AML-193 (cell line): Measurements from ENCODE around the gene MRPL51.

Experiments
- DNase-seq, 2 experiments: peaks; one replicate each; lab custom pipeline; 2025; lab: John Stamatoyannopoulos, UW

Gene MRPL51

DNA sequence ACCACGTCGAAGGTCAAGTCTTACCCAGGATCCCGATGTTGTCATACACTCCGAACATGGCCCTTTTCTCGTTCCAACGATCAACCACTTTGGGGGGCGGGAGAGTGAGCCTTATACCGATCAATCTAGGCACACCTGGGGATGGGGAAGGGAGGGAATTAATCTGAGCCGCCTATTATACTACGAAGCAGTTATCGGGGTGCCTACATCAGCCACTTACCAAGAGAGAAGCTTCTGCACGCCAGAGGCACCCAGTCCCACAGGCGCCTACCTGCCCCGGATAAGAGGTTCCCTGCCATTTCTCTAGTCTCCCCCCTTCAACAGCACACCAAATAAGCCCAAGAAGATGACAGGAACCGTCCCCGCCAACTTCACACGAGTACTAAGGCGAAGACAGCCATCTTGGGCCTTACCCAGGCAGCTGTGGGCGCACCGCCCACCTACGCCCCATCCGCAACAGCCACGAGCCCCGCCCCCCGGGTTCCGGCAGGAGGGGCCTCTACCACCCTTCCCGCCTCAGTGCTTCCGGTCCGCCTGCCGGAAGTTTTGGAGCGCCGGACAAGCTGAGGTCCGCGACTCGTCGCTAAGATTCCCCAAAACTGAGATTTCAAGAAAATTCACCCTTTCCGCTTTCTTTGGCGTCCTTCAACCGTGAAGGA lies at the start of gene MRPL51:
TSS of gene MRPL51 (minus strand) at position 425 of the 659 bp plus-strand sequence. CDS start at position 299, 126 bp downstream.
- DNase-seq: peak; percentile 83 to 88

DNA sequence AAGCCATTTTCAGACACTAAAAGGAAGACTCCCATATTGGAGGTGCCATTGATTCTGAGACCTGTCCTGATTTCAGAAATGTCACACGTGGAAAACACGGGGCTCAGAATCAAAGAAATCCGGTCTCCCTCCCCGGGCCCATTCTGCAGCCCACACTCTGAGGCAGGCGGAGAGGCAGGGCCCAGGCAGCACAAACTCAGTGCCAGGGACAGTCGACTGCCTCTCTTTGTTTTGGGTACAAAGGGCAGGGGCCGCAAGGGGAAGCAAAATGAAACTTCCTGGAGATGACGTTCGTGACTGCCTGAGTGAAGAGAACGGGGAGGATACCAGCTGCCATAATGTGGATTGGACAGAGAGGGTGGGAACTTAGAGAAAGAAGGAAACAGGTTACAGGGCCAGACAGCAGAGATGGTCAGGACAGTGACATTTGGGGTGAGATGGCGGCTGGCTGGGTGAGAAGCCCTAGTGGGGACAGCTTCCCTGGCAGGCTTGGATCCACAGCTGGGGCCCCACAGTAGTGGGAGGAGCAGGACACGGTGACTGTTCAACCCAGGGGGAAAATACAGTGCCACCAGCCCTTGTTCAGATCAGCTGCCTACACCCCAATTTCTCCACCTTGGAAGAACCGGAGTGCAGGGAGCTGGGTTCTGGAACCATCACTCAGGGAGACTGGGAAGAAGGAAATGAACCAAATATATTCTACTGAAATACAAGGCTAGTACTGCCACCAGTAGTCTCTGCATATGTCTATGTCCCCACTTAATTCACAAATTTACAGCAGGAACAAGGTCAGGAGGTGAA lies 49.3 kb upstream of the MRPL51 start:
- no peak for DNase-seq

DNA sequence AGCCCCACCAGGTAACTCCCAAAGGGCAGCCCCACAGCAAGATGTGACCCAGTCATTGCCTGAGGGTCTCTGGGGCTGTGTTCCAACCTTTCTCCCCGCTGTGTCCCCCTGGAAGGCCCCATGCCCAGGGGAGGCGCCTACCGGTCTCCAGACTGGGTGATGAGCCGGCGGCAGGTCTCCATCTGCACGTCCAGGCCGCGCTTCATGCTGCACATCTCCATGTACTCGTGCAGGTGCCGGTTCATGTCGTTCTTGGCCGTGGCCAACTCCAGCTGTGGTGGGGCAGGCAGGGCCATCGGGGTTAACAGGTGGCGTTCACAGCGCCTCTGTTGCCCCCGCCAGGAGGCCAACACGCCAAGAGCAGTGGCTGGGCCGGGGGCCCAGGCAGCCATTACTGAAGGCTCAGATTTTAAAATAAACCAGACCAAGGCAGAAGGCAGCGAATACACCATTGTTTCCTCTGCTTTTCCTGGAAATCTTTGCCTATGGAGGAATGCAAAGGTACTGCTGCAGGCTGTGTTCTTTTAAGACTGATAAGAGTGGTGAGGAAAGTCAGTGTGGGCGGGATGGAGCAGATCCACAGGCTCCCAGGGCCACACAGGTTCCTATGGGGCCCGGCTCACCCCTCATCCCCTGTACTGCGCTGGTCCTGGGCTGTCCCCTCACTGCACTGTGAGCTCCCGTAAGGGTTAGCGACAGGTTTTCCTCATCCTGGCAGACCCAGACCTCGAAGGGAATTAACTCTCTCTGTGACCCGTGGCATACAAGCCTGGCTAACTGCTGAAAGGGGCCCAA lies 48.5 kb upstream of the MRPL51 start:
- DNase-seq: no peak

DNA sequence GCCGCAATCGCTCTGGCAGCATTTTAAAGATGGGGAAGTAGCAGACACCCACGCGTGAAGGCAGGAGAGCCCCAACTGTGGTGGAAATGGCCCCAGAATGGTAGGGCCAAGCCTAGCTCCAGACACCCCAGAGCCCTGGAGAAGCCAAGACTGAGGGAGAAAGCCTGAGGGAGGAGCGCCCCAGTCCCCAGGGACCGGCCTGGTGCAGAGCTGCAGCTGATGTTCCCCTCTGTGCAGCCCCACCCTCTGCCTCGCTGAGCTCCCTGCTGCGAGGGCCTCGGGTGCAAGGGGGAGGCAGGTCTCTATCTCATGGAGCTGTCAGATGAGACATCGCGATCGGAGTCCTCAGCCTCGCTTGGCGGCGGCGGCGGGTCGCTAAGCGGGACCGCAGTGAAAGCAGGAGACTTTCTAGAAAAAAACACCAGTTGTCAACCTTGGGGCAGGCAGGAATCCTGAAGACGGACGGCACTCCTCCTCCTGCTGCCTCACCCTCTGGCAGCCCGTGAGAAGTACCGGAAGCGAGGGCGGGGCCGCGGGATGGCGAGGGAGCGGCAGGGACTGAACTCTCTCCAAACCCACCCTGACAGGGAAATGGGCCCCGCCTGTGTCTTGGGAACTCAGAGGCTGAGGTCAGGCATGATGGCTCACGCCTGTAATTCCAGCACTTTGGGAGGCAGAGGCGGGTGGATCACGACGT lies 47.3 kb upstream of the MRPL51 start:
- no peak for DNase-seq

DNA sequence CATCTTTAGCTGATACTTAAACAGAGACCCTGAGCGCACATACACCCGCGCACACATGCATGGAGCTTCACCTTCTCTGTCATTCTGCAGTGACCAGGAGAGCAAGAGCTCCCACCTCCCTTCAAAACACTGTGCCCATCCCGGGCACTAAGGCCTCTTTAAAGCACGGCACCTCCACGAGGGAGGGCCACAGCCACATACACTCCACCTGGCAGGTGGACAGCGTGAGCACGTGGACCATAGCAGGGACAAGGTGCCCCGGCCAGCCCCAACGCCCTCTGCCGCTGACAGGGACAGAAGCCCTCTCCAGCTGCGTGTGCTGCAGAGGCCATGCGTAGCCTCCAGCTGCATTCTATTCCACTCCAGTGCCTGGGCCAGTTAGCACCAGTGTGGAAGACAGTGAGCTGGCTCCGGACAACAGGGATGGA lies 46.7 kb upstream of the MRPL51 start:
- DNase-seq: no peak

DNA sequence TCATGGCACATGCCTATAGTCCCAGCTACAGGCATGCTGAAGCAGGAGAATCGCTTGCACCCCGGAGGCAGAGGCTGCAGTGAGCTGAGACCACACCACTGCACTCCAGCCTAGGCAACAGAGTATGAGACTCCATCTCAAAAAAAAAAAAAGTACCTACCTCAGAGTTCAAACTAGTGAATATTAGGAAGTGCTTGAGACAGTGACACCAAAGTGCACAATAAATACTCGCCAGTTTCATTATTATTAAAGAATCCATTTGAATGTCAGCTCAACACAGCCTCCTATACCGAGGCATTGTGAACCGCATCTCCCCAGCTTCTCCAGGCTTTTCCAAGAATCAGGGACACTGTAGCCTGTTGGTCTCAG lies 46.2 kb upstream of the MRPL51 start:
- no peak for DNase-seq

DNA sequence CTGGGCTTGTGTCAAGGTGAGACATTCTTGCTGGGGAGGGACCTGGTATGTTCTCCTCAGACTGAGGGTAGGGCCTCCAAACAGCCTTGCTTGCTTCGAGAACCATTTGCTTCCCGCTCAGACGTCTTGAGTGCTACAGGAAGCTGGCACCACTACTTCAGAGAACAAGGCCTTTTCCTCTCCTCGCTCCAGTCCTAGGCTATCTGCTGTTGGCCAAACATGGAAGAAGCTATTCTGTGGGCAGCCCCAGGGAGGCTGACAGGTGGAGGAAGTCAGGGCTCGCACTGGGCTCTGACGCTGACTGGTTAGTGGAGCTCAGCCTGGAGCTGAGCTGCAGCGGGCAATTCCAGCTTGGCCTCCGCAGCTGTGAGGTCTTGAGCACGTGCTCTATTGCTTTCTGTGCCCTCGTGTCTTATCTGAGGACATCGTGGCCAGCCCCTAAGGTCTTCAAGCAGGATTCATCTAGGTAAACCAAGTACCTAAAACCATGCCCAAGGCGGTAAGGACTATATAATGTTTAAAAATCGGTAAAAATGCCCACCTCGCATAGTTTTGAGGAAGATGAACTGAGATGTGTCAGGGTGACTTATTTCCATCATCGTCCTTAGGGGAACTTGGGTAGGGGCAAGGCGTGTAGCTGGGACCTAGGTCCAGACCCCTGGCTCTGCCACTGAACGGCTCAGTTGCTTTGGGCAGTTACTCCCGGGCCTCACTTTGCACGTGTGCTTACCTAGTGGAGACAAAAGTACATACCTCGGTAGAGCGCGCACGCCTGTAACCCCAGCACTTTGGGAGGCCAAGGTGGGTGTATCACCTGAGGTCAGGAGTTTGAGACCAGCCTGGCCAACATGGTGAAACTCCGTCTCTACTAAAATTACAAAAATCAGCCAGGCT lies 45.6 kb upstream of the MRPL51 start:
- DNase-seq: no peak

DNA sequence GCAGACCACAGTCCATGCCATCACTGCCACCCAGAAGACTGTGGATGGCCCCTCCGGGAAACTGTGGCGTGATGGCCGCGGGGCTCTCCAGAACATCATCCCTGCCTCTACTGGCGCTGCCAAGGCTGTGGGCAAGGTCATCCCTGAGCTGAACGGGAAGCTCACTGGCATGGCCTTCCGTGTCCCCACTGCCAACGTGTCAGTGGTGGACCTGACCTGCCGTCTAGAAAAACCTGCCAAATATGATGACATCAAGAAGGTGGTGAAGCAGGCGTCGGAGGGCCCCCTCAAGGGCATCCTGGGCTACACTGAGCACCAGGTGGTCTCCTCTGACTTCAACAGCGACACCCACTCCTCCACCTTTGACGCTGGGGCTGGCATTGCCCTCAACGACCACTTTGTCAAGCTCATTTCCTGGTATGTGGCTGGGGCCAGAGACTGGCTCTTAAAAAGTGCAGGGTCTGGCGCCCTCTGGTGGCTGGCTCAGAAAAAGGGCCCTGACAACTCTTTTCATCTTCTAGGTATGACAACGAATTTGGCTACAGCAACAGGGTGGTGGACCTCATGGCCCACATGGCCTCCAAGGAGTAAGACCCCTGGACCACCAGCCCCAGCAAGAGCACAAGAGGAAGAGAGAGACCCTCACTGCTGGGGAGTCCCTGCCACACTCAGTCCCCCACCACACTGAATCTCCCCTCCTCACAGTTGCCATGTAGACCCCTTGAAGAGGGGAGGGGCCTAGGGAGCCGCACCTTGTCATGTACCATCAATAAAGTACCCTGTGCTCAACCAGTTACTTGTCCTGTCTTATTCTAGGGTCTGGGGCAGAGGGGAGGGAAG lies 44.7 kb upstream of the MRPL51 start:
- peak; percentile 61 to 68 for DNase-seq

DNA sequence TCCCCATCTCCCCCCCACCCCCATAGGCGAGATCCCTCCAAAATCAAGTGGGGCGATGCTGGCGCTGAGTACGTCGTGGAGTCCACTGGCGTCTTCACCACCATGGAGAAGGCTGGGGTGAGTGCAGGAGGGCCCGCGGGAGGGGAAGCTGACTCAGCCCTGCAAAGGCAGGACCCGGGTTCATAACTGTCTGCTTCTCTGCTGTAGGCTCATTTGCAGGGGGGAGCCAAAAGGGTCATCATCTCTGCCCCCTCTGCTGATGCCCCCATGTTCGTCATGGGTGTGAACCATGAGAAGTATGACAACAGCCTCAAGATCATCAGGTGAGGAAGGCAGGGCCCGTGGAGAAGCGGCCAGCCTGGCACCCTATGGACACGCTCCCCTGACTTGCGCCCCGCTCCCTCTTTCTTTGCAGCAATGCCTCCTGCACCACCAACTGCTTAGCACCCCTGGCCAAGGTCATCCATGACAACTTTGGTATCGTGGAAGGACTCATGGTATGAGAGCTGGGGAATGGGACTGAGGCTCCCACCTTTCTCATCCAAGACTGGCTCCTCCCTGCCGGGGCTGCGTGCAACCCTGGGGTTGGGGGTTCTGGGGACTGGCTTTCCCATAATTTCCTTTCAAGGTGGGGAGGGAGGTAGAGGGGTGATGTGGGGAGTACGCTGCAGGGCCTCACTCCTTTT lies 44.0 kb upstream of the MRPL51 start:
- DNase-seq: no peak

DNA sequence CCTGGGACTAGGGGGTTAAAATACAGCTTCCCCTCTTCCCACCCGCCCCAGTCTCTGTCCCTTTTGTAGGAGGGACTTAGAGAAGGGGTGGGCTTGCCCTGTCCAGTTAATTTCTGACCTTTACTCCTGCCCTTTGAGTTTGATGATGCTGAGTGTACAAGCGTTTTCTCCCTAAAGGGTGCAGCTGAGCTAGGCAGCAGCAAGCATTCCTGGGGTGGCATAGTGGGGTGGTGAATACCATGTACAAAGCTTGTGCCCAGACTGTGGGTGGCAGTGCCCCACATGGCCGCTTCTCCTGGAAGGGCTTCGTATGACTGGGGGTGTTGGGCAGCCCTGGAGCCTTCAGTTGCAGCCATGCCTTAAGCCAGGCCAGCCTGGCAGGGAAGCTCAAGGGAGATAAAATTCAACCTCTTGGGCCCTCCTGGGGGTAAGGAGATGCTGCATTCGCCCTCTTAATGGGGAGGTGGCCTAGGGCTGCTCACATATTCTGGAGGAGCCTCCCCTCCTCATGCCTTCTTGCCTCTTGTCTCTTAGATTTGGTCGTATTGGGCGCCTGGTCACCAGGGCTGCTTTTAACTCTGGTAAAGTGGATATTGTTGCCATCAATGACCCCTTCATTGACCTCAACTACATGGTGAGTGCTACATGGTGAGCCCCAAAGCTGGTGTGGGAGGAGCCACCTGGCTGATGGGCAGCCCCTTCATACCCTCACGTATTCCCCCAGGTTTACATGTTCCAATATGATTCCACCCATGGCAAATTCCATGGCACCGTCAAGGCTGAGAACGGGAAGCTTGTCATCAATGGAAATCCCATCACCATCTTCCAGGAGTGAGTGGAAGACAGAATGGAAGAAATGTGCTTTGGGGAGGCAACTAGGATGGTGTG lies 43.1 kb upstream of the MRPL51 start:
- no peak for DNase-seq

DNA sequence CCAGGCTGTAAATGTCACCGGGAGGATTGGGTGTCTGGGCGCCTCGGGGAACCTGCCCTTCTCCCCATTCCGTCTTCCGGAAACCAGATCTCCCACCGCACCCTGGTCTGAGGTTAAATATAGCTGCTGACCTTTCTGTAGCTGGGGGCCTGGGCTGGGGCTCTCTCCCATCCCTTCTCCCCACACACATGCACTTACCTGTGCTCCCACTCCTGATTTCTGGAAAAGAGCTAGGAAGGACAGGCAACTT lies 42.6 kb upstream of the MRPL51 start:
- DNase-seq: no peak

DNA sequence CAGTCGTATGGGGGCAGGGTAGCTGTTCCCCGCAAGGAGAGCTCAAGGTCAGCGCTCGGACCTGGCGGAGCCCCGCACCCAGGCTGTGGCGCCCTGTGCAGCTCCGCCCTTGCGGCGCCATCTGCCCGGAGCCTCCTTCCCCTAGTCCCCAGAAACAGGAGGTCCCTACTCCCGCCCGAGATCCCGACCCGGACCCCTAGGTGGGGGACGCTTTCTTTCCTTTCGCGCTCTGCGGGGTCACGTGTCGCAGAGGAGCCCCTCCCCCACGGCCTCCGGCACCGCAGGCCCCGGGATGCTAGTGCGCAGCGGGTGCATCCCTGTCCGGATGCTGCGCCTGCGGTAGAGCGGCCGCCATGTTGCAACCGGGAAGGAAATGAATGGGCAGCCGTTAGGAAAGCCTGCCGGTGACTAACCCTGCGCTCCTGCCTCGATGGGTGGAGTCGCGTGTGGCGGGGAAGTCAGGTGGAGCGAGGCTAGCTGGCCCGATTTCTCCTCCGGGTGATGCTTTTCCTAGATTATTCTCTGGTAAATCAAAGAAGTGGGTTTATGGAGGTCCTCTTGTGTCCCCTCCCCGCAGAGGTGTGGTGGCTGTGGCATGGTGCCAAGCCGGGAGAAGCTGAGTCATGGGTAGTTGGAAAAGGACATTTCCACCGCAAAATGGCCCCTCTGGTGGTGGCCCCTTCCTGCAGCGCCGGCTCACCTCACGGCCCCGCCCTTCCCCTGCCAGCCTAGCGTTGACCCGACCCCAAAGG lies 42.1 kb upstream of the MRPL51 start:
- DNase-seq: peak; percentile 83 to 84

DNA sequence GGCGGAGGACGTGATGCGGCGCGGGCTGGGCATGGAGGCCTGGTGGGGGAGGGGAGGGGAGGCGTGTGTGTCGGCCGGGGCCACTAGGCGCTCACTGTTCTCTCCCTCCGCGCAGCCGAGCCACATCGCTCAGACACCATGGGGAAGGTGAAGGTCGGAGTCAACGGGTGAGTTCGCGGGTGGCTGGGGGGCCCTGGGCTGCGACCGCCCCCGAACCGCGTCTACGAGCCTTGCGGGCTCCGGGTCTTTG lies 41.6 kb upstream of the MRPL51 start:
- peak in 1 of 2 experiments; percentile 69 for DNase-seq

DNA sequence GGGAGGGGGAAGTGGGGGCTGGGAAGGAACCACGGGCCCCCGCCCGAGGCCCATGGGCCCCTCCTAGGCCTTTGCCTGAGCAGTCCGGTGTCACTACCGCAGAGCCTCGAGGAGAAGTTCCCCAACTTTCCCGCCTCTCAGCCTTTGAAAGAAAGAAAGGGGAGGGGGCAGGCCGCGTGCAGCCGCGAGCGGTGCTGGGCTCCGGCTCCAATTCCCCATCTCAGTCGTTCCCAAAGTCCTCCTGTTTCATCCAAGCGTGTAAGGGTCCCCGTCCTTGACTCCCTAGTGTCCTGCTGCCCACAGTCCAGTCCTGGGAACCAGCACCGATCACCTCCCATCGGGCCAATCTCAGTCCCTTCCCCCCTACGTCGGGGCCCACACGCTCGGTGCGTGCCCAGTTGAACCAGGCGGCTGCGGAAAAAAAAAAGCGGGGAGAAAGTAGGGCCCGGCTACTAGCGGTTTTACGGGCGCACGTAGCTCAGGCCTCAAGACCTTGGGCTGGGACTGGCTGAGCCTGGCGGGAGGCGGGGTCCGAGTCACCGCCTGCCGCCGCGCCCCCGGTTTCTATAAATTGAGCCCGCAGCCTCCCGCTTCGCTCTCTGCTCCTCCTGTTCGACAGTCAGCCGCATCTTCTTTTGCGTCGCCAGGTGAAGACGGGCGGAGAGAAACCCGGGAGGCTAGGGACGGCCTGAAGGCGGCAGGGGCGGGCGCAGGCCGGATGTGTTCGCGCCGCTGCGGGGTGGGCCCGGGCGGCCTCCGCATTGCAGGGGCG lies 41.0 kb upstream of the MRPL51 start, which contains the start of gene GAPDH:
TSS of gene GAPDH (plus strand) at position 595 of the 772 bp plus-strand sequence. CDS start 316 bp downstream, outside the sequence.
- peak; percentile 94 to 95 for DNase-seq

DNA sequence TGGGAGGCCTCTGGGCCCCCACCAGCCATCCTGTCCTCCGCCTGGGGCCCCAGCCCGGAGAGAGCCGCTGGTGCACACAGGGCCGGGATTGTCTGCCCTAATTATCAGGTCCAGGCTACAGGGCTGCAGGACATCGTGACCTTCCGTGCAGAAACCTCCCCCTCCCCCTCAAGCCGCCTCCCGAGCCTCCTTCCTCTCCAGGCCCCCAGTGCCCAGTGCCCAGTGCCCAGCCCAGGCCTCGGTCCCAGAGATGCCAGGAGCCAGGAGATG lies 40.5 kb upstream of the MRPL51 start:
- DNase-seq: peak in 1 of 2 experiments; percentile 67

DNA sequence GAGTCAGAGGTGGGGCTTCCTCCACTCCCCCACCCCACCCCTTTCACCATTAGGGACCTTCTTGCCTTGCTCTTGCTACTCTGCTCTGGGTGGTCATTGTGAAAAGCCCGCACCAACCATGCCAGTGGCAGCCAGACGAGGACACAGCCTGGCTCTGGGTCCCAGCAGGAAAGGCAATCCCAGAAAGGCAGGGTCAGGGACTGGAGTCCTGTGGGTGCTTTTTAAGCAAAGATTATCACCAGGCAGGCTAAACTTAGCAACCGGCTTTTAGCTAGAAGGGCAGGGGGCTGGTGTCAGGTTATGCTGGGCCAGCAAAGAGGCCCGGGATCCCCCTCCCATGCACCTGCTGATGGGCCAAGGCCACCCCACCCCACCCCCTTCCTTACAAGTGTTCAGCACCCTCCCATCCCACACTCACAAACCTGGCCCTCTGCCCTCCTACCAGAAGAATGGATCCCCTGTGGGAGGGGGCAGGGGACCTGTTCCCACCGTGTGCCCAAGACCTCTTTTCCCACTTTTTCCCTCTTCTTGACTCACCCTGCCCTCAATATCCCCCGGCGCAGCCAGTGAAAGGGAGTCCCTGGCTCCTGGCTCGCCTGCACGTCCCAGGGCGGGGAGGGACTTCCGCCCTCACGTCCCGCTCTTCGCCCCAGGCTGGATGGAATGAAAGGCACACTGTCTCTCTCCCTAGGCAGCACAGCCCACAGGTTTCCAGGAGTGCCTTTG lies 40.0 kb upstream of the MRPL51 start:
- peak; percentile 57 to 67 for DNase-seq
